D721Med (cell line): ENCODE measurements around the gene PRMT3.

Experiments
- DNase-seq: peaks from one replicate; pipeline ENCODE4 v3.0.0; 2011; ENCODE audit warnings: low spot score; ENCODE audit not compliant: insufficient read length
- FAIRE-seq: peaks from 2 replicates; lab custom pipeline; 2011; peaks lifted over from hg19 to GRCh38; lab: Jason Lieb, UNC
- TF ChIP-seq, protein P1 (sequence below): IDR thresholded peaks from 2 replicates; pipeline ENCODE4 v1.5.1; 2012; ENCODE audit warnings: mild to moderate bottlenecking, control low read depth; ENCODE audit not compliant: insufficient read depth; ENCODE audit errors: missing control alignments

Gene PRMT3

DNA sequence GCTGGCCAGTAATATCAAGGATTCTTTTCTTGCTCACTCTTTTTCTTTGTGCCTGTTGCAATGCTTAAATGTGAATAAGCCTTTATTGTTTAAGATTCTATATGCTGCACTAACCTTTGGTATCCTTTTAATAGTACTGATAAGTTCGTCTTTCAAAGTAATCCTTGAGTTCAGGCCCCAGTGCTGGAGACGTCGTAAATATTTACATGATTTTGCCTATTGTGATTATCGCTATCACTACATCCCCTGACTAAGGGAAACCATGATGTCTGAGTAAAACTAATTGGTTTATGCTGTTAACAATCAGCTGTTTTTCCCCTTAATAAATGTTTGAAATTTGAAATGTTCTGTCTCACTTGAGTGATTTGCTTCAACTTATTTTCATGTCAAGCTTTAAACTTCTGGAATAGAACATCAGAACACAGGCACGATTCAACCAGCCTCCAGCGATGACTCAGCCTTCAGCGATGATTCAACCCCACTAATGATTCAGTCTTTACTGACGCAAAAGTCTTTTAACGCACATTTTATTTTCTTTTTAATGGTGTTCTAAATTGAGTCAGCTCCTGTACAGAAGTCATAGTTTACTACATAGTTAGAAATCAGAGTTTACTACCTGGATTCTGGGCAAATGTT lies 20.1 kb upstream of the PRMT3 start:
- no peak for DNase-seq
- TF ChIP-seq, protein P1, sequence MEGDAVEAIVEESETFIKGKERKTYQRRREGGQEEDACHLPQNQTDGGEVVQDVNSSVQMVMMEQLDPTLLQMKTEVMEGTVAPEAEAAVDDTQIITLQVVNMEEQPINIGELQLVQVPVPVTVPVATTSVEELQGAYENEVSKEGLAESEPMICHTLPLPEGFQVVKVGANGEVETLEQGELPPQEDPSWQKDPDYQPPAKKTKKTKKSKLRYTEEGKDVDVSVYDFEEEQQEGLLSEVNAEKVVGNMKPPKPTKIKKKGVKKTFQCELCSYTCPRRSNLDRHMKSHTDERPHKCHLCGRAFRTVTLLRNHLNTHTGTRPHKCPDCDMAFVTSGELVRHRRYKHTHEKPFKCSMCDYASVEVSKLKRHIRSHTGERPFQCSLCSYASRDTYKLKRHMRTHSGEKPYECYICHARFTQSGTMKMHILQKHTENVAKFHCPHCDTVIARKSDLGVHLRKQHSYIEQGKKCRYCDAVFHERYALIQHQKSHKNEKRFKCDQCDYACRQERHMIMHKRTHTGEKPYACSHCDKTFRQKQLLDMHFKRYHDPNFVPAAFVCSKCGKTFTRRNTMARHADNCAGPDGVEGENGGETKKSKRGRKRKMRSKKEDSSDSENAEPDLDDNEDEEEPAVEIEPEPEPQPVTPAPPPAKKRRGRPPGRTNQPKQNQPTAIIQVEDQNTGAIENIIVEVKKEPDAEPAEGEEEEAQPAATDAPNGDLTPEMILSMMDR: no peak
- no peak for FAIRE-seq

DNA sequence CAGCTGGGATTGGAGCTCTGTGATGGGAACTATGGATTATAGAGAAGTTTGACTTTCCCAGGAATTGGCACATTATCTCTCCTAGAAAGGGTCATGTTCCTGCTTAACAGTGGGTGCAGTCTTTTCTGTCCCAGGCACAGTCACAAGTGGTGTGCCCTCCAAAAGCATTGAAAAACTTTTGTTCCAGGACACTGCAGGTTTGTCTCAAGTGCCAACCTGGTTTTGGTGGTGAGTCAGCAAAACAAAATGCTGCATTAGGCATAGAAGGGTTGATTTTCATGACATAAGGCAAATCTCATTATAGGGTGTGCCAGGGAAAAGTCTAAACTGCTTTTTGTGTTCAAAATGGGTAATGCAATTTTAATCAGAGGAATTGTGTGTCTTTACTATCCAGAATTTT lies 19.1 kb upstream of the PRMT3 start:
- DNase-seq (no peak), FAIRE-seq (no peak)
- TF ChIP-seq, protein P1: no peak

DNA sequence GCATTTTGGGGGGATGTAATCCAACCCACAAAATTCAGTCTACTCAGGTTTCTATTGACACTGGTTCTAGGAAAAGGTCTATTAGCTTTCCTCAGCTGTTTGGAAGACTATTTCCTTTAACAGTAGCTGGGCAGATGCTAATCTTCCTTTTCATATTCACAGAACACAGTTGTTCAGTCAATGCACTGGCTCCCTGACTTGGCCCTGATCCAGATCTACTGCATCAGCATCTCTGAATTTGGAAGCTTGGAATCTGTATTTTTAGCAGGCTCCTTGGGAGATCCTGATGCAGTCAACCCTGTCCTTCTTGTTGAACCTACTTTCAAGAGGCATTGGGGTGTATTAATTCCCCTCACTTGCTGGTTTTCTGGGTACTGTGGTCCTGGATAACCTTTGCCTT lies 17.7 kb upstream of the PRMT3 start:
- TF ChIP-seq, protein P1: no peak
- DNase-seq (no peak), FAIRE-seq (no peak)

DNA sequence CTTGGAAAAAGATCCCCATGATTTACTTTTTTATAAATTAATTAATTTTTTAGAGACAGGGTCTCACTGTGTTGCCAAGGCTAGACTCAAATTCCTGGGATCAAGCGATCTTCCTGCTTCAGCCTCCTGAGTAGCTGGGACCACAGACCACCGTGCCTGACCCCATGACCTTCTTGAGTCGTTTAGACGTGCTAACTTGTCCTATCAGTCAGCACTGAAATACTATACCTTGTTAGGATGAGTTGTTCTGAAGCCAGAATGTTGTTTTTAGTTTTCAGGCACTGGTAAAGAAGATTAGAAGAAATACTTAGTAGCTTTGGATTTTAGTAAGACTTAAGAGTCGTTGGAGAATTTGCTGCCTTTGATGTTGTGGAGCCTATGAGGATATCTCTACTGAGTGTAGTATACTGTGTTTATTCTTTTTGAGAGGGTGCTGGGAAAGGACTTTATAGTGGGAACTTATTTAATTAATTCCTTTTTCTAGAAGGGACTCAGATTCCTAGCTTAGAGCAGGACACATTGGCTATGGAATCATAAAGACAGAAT lies 15.4 kb upstream of the PRMT3 start:
- DNase-seq (no peak), FAIRE-seq (no peak)
- TF ChIP-seq, protein P1: no peak

DNA sequence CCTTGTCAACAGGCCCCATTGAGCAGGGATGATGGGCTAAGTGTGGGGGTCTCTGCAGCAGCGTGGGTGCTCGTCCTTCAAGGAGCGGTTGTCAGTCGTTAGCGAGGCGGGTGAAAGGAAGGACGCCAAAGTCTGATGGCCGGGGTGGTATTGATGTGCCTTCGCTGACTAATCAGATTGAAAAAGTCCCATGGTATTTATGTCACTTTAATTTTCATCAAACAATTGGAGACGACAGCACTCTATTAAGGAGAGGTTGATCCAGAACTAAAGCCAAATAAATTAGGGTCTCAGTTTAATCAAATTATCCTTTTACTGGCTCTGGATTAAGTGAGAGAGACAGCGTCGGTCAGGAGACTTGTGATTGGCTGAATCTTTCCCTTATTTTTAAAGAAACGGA lies 14.4 kb upstream of the PRMT3 start:
- no peak for DNase-seq
- no peak for FAIRE-seq
- TF ChIP-seq, protein P1: no peak

DNA sequence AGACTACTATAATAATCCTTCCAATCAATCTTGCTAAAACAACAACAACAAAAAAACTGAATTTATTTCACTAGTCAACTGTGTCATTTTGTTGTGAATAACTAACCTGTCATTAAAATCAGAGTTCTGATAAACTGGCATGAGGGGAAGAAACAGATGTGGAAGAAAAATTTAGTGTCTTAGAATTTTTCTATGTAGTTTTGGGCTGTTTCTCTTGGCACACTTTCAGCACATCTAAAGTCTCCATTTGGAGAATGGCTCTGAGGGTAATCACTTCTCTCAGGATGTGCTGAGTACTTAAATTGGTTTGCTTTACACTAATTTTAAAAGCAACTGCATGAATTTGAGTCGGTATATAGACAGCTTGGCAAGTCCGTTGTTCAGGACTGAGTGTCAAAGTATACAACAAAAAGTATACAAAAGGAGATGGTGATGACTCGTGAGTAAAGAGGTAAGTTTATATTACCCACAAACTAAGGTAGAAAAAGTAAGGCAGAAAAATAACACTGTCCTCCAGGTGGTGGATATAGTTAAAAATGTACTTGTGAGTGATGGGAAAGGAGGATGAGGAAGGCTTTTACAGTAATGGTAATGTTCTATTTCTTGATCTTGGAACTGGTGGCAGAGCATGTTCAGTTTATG lies 13.8 kb upstream of the PRMT3 start:
- TF ChIP-seq, protein P1: no peak
- DNase-seq (no peak), FAIRE-seq (no peak)

DNA sequence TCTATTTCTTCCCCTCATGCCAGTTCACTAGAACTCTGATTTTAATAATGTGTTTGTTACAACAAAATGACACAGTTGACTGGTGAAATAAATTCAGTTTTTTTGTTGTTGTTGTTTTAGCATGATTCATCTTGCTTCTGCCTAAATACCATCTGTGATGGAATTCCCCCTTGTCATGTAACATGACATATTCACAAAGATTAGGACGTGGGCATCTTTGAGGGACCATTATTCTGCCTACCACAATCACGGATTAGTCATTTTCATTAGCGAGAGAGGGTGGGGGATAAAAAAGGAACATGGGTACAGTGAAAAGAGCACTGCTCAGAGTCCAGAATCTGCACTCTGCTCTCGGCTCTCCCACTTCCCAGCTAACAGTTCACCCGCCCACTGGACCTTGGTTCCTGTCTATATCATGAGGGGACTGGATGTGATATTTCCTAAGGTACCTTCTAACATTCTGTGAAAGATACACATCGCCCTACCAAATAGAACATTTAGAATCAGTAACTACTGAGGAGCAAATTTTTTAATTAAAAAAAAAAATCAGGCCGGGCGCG lies 12.7 kb upstream of the PRMT3 start:
- TF ChIP-seq, protein P1: no peak
- FAIRE-seq (no peak), DNase-seq (no peak)
